Measurements from ENCODE around the gene THADA. TPM values are rescaled to one million over a fixed set of nuclear protein-coding genes. Genes with fewer than 3 reads are reported as not detected.

THADA gene
- total RNA-seq, 2 experiments from 2014 or later = 31.2 to 32.3 TPM

GRCh38 chr2:43228321-43228751 lies 367.5 kb downstream of the THADA start:
- POLR2A ChIA-PET = interaction anchor here (0.5 to 3.6 kb wide), 10 partner anchors 8 to 300 kb away, joined by 3 to 50 read pairs (median 5); no protein-coding TSS in a partner anchor
- peak overlapping the region; percentile 81 for H3K4me2 ChIP-seq (ENCODE audit: low read length)
- H3K9me2 ChIP-seq (ENCODE audit: insufficient read depth, low read length) = no peaks in the 10 kb centered on the region
- no peak overlapping the region for H2AFZ ChIP-seq (ENCODE audit: low read length)
- H4K20me1 ChIP-seq (ENCODE audit: insufficient read depth, low read length) = peaks cover 4% of the 10 kb centered on the region; the same call in 1 of the 2 replicates
- peaks cover 28% of the 10 kb centered on the region for H3K36me3 ChIP-seq (ENCODE audit: insufficient read depth, low read length)
- H3K4me3 ChIP-seq (ENCODE audit: low read depth, low read length, poor library complexity, severe bottlenecking) = peak overlapping the region; percentile 89
- CTCF ChIA-PET (ENCODE audit: unreplicated experiment) = interaction anchor here (1.1 to 5.5 kb wide), 8 partner anchors 10 to 293 kb away, joined by 3 to 30 read pairs (median 6); no protein-coding TSS in a partner anchor
- peak overlapping the region; percentile 84 for H3K27ac ChIP-seq (ENCODE audit: low read depth, low read length, poor library complexity, severe bottlenecking)
- H3K4me1 ChIP-seq (ENCODE audit: insufficient read depth, low read length, poor library complexity, severe bottlenecking) = peaks cover 66% of the 10 kb centered on the region
- TSS peak; percentile 43 for BruUV-seq (replicated peaks)
- DNase-seq (ENCODE audit: low spot score) = peak; percentile 33
- H3K79me2 ChIP-seq (ENCODE audit: insufficient read depth, low read depth, low read length) = peaks cover 28% of the 10 kb centered on the region
- no peak for TF ChIP-seq EZH2phosphoT487 (IDR thresholded peaks at IDR 0.05; ENCODE audit: borderline replicate concordance, low read depth, low read length)
- no peak for TF ChIP-seq CTCF (conservative IDR thresholded peaks at IDR 0.05; ENCODE audit: low read length)
- no peaks in the 10 kb centered on the region for H3K9me3 ChIP-seq (ENCODE audit: low read length)
- intact Hi-C loops (cut with micrococcal nuclease; ENCODE audit: unreplicated experiment) = loop anchor here (2.0 to 5.0 kb wide), 2 partner anchors 254 to 401 kb away; no protein-coding TSS in a partner anchor

DNA sequence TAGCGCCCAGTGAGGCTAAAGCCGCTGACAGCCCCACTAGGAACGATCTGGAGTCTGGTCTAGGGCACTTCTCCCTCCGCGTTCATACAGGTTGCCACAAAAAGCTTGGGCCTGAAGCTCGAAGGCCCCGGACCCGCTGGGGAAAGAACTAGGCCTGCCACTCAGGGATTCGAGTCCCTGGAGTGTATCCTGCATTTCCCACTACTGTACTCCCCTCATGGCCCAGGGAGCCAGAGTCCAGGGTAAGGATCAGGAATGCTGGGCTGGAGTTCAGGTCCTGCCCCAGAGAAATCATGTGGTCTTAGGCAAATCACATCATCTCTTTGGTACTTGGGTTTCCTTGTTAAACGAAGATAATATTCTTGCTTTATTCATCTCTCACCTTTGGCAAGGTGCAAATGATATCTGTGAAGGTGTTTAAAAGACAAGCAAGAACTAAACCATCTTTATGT lies 368.0 kb downstream of the THADA start:
- H3K9me2 ChIP-seq (ENCODE audit: insufficient read depth, low read length) = no peaks in the 10 kb centered on the region
- peak overlapping the region; percentile 81 for H3K4me2 ChIP-seq (ENCODE audit: low read length)
- CTCF ChIA-PET (ENCODE audit: unreplicated experiment) = interaction anchor here (0.6 to 5.5 kb wide), 6 partner anchors 36 to 280 kb away, joined by 3 to 30 read pairs (median 12); no protein-coding TSS in a partner anchor
- DNase-seq (ENCODE audit: low spot score) = no peak
- TF ChIP-seq CTCF (conservative IDR thresholded peaks at IDR 0.05; ENCODE audit: low read length) (no peak; the same call in 1 of the 2 replicates), EZH2phosphoT487 (IDR thresholded peaks at IDR 0.05; ENCODE audit: borderline replicate concordance, low read depth, low read length) (no peak)
- H3K4me3 ChIP-seq (ENCODE audit: low read depth, low read length, poor library complexity, severe bottlenecking) = peak overlapping the region; percentile 89
- peaks cover 66% of the 10 kb centered on the region for H3K4me1 ChIP-seq (ENCODE audit: insufficient read depth, low read length, poor library complexity, severe bottlenecking)
- H2AFZ ChIP-seq (ENCODE audit: low read length) = no peak overlapping the region
- peaks cover 33% of the 10 kb centered on the region for H3K36me3 ChIP-seq (ENCODE audit: insufficient read depth, low read length)
- peaks cover 4% of the 10 kb centered on the region; the same call in 1 of the 2 replicates for H4K20me1 ChIP-seq (ENCODE audit: insufficient read depth, low read length)
- H3K27ac ChIP-seq (ENCODE audit: low read depth, low read length, poor library complexity, severe bottlenecking) = peak overlapping the region; percentile 84
- H3K9me3 ChIP-seq (ENCODE audit: low read length) = no peaks in the 10 kb centered on the region
- intact Hi-C loops (cut with micrococcal nuclease; ENCODE audit: unreplicated experiment) = loop anchor here (1.0 to 5.0 kb wide), 3 partner anchors 204 to 401 kb away; no protein-coding TSS in a partner anchor
- POLR2A ChIA-PET = interaction anchor here (0.5 to 3.6 kb wide), 7 partner anchors 10 to 258 kb away, joined by 3 to 50 read pairs (median 5); no protein-coding TSS in a partner anchor
- peaks cover 33% of the 10 kb centered on the region for H3K79me2 ChIP-seq (ENCODE audit: insufficient read depth, low read depth, low read length)
- BruUV-seq (replicated peaks) = no TSS peak

Data from OCI-LY7 (cell line).